Fibroblast of lung (primary cell): ENCODE data around the gene TCIRG1.

Experiments used
- CTCF ChIP-seq, 2 donors: IDR thresholded peaks in 1 of 2; conservative IDR thresholded peaks in 1 of 2; 1 replicate in 1 of 2; 2 replicates in 1 of 2; pipeline ENCODE4 v1.5.1; 2011 to 2012; ENCODE audit warnings: low read length in 2 of 2, control low read depth in 1 of 2, inconsistent platforms in 1 of 2, low read depth in 1 of 2, mild to moderate bottlenecking in 1 of 2
- EZH2 ChIP-seq: IDR thresholded peaks from 2 replicates; pipeline ENCODE4 v1.5.1; 2012; ENCODE audit warnings: low read length, control low read depth, mild to moderate bottlenecking; ENCODE audit errors: missing control alignments

GRCh38 chr11:68040957-68041591 lies 2.2 kb downstream of the TCIRG1 start:
- no peak for TF ChIP-seq CTCF (conservative IDR thresholded peaks at IDR 0.05 in 1 of 2, IDR thresholded peaks at IDR 0.05 in 1 of 2; ENCODE audit: low read depth in 1 of 2, low read length in 2 of 2)
- TF ChIP-seq EZH2: no peak
